ENCODE measurements around the gene B3GNT7. TPM values are rescaled to one million over a fixed set of nuclear protein-coding genes. Genes with fewer than 3 reads are reported as not detected.

B3GNT7 gene
- total RNA-seq, 4 donors from 2014 or later, result 1.2 to 2.6 (median 1.8) TPM

GRCh38 chr2:231409776-231410175 lies 14.3 kb downstream of the B3GNT7 start:
- DNase-seq (ENCODE audit: low spot score in 2 of 2), result no peak
- no peak overlapping the region for H3K4me3 ChIP-seq (ENCODE audit: low read depth, poor library complexity, severe bottlenecking)
- intact Hi-C loops (cut with DNase I; ENCODE audit: low total_unique reads), result no loop called here
- TF ChIP-seq POLR2A (IDR thresholded peaks at IDR 0.05) (no peak), CTCF (IDR thresholded peaks at IDR 0.05) (no peak)
- WGBS, 2 donors, result 93 to 94% methylated on average over 5 of the region's 5 CpGs

GRCh38 chr2:231410293-231411004 lies 14.9 kb downstream of the B3GNT7 start:
- H3K4me3 ChIP-seq (ENCODE audit: low read depth, poor library complexity, severe bottlenecking), result no peak overlapping the region
- intact Hi-C loops (cut with DNase I; ENCODE audit: low total_unique reads), result no loop called here
- no peak for DNase-seq (ENCODE audit: low spot score in 2 of 2)
- no peak for TF ChIP-seq CTCF (IDR thresholded peaks at IDR 0.05)
- no peak for TF ChIP-seq POLR2A (IDR thresholded peaks at IDR 0.05)
- WGBS, 2 donors, result 79 to 82% methylated on average over 6 of the region's 6 CpGs

GRCh38 chr2:231411237-231411636 lies 15.7 kb downstream of the B3GNT7 start:
- WGBS, 2 donors, result 63 to 65% methylated on average over 3 of the region's 3 CpGs
- no peak for TF ChIP-seq CTCF (IDR thresholded peaks at IDR 0.05)
- TF ChIP-seq POLR2A (IDR thresholded peaks at IDR 0.05), result no peak
- DNase-seq (ENCODE audit: low spot score in 2 of 2), result no peak
- intact Hi-C loops (cut with DNase I; ENCODE audit: low total_unique reads), result no loop called here
- no peak overlapping the region for H3K4me3 ChIP-seq (ENCODE audit: low read depth, poor library complexity, severe bottlenecking)

- DNase-seq (ENCODE audit: low spot score in 2 of 2), result peak; percentile 74 to 95
- peak overlapping the region; percentile 28 for H3K4me3 ChIP-seq (ENCODE audit: low read depth, poor library complexity, severe bottlenecking)
- no peak for TF ChIP-seq POLR2A (IDR thresholded peaks at IDR 0.05)
- 3 to 4% methylated on average over 25 to 30 of the region's 67 CpGs for WGBS, 2 donors
- intact Hi-C loops (cut with DNase I; ENCODE audit: low total_unique reads), result no loop called here
Observed at GRCh38 chr2:231411831-231412617, 16.5 kb downstream of the B3GNT7 start.

- no peak for TF ChIP-seq CTCF (IDR thresholded peaks at IDR 0.05)
- TF ChIP-seq POLR2A (IDR thresholded peaks at IDR 0.05), result no peak
- intact Hi-C loops (cut with DNase I; ENCODE audit: low total_unique reads), result no loop called here
- 21 to 37% methylated on average over 9 of the region's 9 CpGs for WGBS, 2 donors
- H3K4me3 ChIP-seq (ENCODE audit: low read depth, poor library complexity, severe bottlenecking), result no peak overlapping the region
- no peak for DNase-seq (ENCODE audit: low spot score in 2 of 2)
Observed at GRCh38 chr2:231412618-231412963, 17.1 kb downstream of the B3GNT7 start.

GRCh38 chr2:231413456-231413855 lies 17.9 kb downstream of the B3GNT7 start:
- no peak for TF ChIP-seq CTCF (IDR thresholded peaks at IDR 0.05)
- TF ChIP-seq POLR2A (IDR thresholded peaks at IDR 0.05), result no peak
- no peak overlapping the region for H3K4me3 ChIP-seq (ENCODE audit: low read depth, poor library complexity, severe bottlenecking)
- no peak for DNase-seq (ENCODE audit: low spot score in 2 of 2)
- WGBS, 2 donors, result 82 to 84% methylated on average over 6 of the region's 6 CpGs
- intact Hi-C loops (cut with DNase I; ENCODE audit: low total_unique reads), result no loop called here

All from lower leg skin (tissue), 4 donors.